ENCODE data around the gene IL7R. TPM values are rescaled to one million over a fixed set of nuclear protein-coding genes. Genes with fewer than 3 reads are reported as not detected.

The IL7R gene
- total RNA-seq, 1 experiment from 2014 or later: 0.98 TPM

DNA sequence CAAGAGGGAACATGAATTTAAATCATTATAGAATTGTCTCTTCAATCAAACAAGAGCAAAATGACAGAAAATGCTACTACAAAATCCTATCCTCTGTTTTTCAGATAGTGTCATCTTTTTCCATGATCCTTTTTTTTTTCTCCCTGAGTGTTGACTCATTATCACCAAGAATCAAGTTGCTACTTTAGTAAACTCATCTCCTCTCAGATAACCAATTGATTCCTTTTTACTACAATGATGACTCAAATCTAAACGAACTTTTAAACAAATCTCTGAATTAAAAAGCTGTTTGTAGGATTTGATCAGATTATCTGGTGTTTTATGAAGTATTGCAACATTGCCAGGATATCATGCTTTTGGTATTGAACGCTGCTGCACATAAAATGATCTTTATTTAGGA, 23.9 kb upstream of the IL7R start (continued):
- TF ChIP-seq YY1 (IDR thresholded peaks at IDR 0.05; ENCODE audit: extremely low read depth, insufficient replicate concordance, low read depth, low read length) (no peak), EZH2 (IDR thresholded peaks at IDR 0.05) (no peak), CEBPB (IDR thresholded peaks at IDR 0.05; ENCODE audit: low read depth) (no peak)

DNA sequence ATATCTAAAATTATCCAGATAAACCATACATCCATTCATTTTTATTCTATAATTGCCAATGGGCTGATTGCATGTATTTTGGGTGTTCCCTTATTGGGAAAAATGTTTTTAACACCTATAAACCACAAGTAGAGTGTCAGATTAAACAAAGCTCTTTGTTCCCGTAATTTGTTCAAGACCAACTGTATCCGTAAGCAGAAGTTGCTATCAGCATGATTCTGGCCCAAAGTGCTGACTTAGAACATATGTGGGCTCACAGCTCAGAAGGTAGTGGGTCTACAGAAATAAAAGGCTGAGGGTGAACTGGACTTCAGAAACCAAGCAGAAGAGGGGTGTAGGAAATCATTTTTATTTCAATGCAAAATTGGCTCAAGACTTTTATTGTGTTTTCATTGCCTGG, 23.5 kb upstream of the IL7R start:
- H3K27me3 ChIP-seq (ENCODE audit: insufficient read depth, low read length): peaks cover 41% of the 10 kb centered on the region
- BruUV-seq (replicated peaks): no TSS peak
- POLR2A ChIA-PET: no interaction called here
- no peaks in the 10 kb centered on the region for H3K9me3 ChIP-seq (ENCODE audit: control insufficient read depth in 1 of 2, insufficient read depth in 1 of 2, low read depth in 1 of 2, low read length in 2 of 2)
- no peaks in the 10 kb centered on the region for H3K4me1 ChIP-seq (ENCODE audit: control insufficient read depth in 1 of 2, insufficient read depth in 2 of 2, low read length in 2 of 2)
- no peak overlapping the region for H3K4me3 ChIP-seq (replicated peaks in 1 of 2; ENCODE audit: low read depth in 1 of 2, low read length in 2 of 2)
- H3K79me2 ChIP-seq (ENCODE audit: insufficient read depth, low read length): no peaks in the 10 kb centered on the region
- CTCF ChIA-PET: no interaction called here
- H3K4me2 ChIP-seq (ENCODE audit: low read length): no peak overlapping the region
- H3K27ac ChIP-seq (ENCODE audit: low read depth, low read length): no peak overlapping the region
- no peaks in the 10 kb centered on the region for H3K9me2 ChIP-seq (ENCODE audit: insufficient read depth)
- no peaks in the 10 kb centered on the region; the same call in 1 of the 2 replicates for H4K20me1 ChIP-seq (ENCODE audit: insufficient read depth)
- ATAC-seq: no peak
- H3K9ac ChIP-seq (ENCODE audit: low read length): no peak overlapping the region
- no peak overlapping the region for H2AFZ ChIP-seq (ENCODE audit: low read depth, low read length, poor library complexity, severe bottlenecking)
- RAD21 ChIA-PET (ENCODE audit: low non-redundant PET in 1 of 2, low total read pairs in 2 of 2, uncharacterized antibody in 2 of 2, unreplicated experiment in 2 of 2): no interaction called here
- intact Hi-C loops (cut with micrococcal nuclease): no loop called here
- DNase-seq (ENCODE audit: low read depth, low spot score): no peak
- H3K36me3 ChIP-seq (ENCODE audit: control insufficient read depth in 1 of 2, insufficient read depth in 2 of 2, low read length in 2 of 2): no peaks in the 10 kb centered on the region
- TF ChIP-seq, protein P1, sequence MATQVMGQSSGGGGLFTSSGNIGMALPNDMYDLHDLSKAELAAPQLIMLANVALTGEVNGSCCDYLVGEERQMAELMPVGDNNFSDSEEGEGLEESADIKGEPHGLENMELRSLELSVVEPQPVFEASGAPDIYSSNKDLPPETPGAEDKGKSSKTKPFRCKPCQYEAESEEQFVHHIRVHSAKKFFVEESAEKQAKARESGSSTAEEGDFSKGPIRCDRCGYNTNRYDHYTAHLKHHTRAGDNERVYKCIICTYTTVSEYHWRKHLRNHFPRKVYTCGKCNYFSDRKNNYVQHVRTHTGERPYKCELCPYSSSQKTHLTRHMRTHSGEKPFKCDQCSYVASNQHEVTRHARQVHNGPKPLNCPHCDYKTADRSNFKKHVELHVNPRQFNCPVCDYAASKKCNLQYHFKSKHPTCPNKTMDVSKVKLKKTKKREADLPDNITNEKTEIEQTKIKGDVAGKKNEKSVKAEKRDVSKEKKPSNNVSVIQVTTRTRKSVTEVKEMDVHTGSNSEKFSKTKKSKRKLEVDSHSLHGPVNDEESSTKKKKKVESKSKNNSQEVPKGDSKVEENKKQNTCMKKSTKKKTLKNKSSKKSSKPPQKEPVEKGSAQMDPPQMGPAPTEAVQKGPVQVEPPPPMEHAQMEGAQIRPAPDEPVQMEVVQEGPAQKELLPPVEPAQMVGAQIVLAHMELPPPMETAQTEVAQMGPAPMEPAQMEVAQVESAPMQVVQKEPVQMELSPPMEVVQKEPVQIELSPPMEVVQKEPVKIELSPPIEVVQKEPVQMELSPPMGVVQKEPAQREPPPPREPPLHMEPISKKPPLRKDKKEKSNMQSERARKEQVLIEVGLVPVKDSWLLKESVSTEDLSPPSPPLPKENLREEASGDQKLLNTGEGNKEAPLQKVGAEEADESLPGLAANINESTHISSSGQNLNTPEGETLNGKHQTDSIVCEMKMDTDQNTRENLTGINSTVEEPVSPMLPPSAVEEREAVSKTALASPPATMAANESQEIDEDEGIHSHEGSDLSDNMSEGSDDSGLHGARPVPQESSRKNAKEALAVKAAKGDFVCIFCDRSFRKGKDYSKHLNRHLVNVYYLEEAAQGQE (IDR thresholded peaks at IDR 0.05; ENCODE audit: low read depth): no peak
- no peak for TF ChIP-seq YY1 (IDR thresholded peaks at IDR 0.05; ENCODE audit: extremely low read depth, insufficient replicate concordance, low read depth, low read length)
- TF ChIP-seq, protein P2, sequence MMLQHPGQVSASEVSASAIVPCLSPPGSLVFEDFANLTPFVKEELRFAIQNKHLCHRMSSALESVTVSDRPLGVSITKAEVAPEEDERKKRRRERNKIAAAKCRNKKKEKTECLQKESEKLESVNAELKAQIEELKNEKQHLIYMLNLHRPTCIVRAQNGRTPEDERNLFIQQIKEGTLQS (IDR thresholded peaks at IDR 0.05): no peak
- TF ChIP-seq RAD21 (IDR thresholded peaks at IDR 0.05; ENCODE audit: low read depth): no peak
- TF ChIP-seq EZH2 (IDR thresholded peaks at IDR 0.05): no peak
- TF ChIP-seq FOSL1 (IDR thresholded peaks at IDR 0.05; ENCODE audit: low read depth): no peak
- no peak for TF ChIP-seq SRF (IDR thresholded peaks at IDR 0.05; ENCODE audit: low read depth)
- TF ChIP-seq EZH2phosphoT487 (IDR thresholded peaks at IDR 0.05; ENCODE audit: borderline replicate concordance): no peak
- TF ChIP-seq POLR2AphosphoS5 (IDR thresholded peaks at IDR 0.05; ENCODE audit: low read depth, low read length): no peak
- TF ChIP-seq ZNF274 (IDR thresholded peaks at IDR 0.05; ENCODE audit: low read depth, low read length): no peak
- no peak for TF ChIP-seq JUND (IDR thresholded peaks at IDR 0.05)
- no peak for TF ChIP-seq EGR1 (IDR thresholded peaks at IDR 0.05; ENCODE audit: low read depth)
- TF ChIP-seq, protein P3, sequence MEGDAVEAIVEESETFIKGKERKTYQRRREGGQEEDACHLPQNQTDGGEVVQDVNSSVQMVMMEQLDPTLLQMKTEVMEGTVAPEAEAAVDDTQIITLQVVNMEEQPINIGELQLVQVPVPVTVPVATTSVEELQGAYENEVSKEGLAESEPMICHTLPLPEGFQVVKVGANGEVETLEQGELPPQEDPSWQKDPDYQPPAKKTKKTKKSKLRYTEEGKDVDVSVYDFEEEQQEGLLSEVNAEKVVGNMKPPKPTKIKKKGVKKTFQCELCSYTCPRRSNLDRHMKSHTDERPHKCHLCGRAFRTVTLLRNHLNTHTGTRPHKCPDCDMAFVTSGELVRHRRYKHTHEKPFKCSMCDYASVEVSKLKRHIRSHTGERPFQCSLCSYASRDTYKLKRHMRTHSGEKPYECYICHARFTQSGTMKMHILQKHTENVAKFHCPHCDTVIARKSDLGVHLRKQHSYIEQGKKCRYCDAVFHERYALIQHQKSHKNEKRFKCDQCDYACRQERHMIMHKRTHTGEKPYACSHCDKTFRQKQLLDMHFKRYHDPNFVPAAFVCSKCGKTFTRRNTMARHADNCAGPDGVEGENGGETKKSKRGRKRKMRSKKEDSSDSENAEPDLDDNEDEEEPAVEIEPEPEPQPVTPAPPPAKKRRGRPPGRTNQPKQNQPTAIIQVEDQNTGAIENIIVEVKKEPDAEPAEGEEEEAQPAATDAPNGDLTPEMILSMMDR (IDR thresholded peaks at IDR 0.05 in 2 of 3, conservative IDR thresholded peaks at IDR 0.05 in 1 of 3; ENCODE audit: borderline replicate concordance in 1 of 3, insufficient read depth in 1 of 3, low read depth in 2 of 3, low read length in 2 of 3): no peak
- no peak for TF ChIP-seq SIN3A (IDR thresholded peaks at IDR 0.05; ENCODE audit: low read depth)
- no peak for TF ChIP-seq ZFX (IDR thresholded peaks at IDR 0.05)
- no peak for TF ChIP-seq CEBPB (IDR thresholded peaks at IDR 0.05; ENCODE audit: low read depth)
- TF ChIP-seq, protein P4, sequence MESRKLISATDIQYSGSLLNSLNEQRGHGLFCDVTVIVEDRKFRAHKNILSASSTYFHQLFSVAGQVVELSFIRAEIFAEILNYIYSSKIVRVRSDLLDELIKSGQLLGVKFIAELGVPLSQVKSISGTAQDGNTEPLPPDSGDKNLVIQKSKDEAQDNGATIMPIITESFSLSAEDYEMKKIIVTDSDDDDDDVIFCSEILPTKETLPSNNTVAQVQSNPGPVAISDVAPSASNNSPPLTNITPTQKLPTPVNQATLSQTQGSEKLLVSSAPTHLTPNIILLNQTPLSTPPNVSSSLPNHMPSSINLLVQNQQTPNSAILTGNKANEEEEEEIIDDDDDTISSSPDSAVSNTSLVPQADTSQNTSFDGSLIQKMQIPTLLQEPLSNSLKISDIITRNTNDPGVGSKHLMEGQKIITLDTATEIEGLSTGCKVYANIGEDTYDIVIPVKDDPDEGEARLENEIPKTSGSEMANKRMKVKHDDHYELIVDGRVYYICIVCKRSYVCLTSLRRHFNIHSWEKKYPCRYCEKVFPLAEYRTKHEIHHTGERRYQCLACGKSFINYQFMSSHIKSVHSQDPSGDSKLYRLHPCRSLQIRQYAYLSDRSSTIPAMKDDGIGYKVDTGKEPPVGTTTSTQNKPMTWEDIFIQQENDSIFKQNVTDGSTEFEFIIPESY (IDR thresholded peaks at IDR 0.05; ENCODE audit: extremely low read depth, insufficient replicate concordance, low read length): no peak
- TF ChIP-seq, protein P5, sequence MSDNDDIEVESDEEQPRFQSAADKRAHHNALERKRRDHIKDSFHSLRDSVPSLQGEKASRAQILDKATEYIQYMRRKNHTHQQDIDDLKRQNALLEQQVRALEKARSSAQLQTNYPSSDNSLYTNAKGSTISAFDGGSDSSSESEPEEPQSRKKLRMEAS (IDR thresholded peaks at IDR 0.05): no peak
- TF ChIP-seq POLR2A (IDR thresholded peaks at IDR 0.05; ENCODE audit: borderline replicate concordance, extremely low read depth, insufficient read depth, insufficient read length): no peak

Measured in HCT116 (cell line).